NCI-H146 (cell line): ENCODE results near the gene FGD3.
"Not testable (repeated sequence)": the region's sequence is repeated elsewhere in the genome, so short reads cannot be mapped to it uniquely, and the experiment has no call there.

ENCODE experiments used
- DNase-seq: peaks from one replicate; lab custom pipeline; 2025; lab: John Stamatoyannopoulos, UW

Gene FGD3

GRCh38 chr9:93005876-93006275 is 58.6 kb downstream of the FGD3 start:
- DNase-seq: no peak

GRCh38 chr9:93007529-93008058 is 60.3 kb downstream of the FGD3 start:
- no peak for DNase-seq

DNA sequence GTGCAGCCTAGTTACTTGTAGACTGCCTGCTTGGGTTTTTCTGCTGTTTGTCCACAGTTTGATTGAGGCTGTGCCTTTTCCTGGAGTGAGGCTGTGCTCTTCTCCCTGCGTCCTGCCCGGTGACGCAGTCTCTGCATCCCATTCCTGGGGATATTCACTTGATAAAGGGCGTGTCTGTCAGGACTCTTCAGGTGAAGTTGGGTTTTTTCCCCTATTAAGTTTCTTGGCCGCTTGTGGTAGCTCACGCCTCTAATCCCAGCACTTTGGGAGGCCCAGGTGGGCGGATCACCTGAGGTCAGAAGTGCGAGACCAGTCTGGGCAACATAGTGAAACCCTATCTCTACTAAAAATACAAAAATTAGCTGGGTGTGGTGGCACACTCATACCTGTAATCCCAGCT is 61.1 kb downstream of the FGD3 start:
- no peak for DNase-seq

DNA sequence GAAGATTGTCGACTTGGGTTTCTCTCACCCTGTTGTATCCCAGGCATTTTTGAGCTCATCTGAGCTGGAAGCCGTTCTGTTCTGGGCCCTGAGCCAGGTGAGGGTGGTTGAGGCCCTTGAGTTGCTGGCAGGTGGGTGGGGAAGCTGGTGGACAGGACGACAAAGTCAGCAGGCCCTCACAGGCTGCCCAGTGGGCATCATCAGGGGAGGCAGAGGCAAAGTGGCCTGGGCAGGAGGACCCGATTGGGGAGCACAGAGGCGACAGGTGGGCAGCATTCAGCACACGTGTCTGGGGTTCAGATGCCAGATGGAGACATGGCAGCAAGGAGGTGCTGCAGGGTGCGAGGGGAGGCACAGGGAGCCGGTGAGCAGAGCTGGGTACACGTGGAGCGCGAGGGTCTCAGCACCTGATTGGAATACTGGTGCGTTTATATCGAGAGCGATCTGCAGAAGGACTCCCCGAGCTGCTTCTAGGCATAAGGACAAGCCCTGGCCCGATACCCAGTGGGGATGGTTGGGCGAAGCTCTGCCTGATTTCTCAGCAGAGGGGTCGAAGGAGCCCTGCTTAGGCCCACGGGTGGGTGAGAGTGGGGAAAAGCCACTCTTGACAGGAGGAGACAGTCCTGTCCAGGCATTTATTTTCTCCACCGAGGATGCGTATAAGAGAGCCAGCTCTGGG is 62.2 kb downstream of the FGD3 start:
- no peak for DNase-seq

GRCh38 chr9:93010056-93010455 is 62.7 kb downstream of the FGD3 start:
- DNase-seq: no peak

- no peak for DNase-seq
Measured at GRCh38 chr9:93010704-93011103, 63.4 kb downstream of the FGD3 start.

- no peak for DNase-seq
Measured at GRCh38 chr9:93011114-93011513, 63.8 kb downstream of the FGD3 start.

GRCh38 chr9:93012963-93013855 is 65.9 kb downstream of the FGD3 start:
- DNase-seq: no peak

DNA sequence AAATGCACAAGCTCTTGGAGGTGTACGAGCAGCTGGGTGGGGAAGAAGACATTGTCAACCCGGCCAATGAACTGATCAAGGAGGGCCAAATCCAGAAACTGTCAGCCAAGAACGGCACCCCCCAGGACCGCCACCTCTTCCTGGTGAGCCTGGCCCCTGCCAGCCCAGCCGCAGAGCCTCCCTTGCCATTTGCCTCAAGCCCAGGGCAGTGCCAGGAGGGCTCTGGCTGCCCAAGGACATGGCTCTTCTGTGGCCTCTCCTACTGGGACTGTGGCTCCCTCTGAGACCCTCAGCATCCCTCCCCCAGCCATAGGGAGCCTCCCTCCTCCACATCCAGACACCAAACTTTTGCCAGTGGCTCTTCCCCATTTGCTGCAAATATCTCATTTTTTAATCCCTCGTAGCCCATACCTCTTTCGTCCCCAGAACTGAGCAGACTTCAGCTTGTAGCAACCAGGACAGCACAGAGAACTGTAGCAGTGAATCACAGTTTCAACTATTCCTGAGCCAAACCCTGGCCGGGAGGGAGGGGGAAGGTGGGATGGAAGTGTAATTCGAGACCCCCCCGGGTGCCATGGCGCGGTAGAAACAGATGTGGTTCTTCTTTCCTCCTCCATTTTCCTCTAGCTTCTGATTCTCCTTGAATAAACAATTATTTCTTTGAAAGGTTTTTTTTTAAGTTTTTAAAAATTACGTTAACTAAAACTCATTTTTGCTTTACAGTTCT is 66.7 kb downstream of the FGD3 start:
- DNase-seq: no peak

- not testable (repeated sequence) for DNase-seq
Measured at GRCh38 chr9:93015190-93015589, 67.9 kb downstream of the FGD3 start.

DNA sequence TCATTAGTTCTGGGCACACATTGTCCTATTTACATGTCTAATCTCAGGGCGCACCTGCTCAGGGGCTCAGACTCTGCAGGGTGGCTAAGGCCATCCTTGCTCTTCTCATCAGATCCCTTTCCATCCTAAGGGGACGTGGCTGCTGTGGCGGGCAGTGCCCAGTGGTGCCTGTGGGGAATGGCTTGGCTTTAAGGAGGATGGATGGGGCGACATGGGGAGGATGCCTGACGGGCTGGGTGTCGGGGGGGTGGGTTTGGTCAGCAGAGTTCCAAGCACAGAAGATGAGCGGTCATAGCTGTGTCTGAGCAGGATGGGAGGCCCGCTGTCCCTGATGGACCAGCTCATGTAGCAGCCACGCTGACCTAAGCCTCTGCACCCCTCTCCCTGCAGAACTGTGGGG is 70.3 kb downstream of the FGD3 start:
- no peak for DNase-seq

- no peak for DNase-seq
Measured at GRCh38 chr9:93020151-93020550, 72.8 kb downstream of the FGD3 start.

DNA sequence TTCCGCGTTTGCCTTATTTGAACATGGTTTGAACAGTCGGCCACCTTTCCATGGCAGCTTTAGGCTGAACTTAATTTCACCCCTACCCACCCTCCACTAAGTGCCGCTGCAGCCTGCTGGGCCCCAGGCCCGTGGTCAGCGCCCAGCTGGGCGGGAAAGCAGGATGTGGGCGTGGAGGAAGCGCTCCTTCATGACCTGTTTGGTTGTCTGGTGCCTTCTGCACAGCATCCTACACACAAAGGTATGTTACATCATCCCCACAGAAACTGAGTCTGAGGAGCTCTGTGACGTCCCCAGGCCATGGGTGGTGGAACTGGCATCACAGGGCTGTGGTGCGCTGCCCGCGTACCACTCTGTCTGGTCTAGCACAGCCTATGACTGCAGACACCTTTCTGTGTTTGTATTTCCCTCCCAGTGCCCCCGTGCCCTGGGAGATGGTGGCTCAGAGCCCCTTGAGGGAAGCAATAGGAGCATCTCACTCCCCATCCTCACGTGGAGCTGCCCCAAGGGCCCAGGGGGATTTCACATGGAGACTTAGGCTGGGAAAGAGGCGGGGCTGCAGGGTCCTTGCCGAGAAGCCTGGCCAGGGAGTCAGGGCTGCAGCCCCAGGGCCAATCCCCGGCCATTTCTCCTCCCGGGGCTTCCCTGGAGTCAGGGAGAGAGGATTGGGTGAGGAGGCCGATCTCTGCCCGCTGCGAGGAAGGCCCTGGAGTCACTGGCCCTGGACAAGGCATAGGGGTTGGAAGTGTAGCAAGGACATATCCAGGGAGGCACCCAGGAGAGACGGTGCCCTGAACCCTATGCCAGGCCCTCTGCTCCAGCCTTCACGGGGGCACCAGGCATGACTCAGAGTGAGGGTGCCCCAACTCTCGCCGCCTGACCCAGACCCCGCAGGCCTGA is 73.7 kb downstream of the FGD3 start:
- DNase-seq: no peak

- no peak for DNase-seq
Measured at GRCh38 chr9:93022066-93022465, 74.7 kb downstream of the FGD3 start.

GRCh38 chr9:93022721-93023520 is 75.6 kb downstream of the FGD3 start:
- DNase-seq: no peak

DNA sequence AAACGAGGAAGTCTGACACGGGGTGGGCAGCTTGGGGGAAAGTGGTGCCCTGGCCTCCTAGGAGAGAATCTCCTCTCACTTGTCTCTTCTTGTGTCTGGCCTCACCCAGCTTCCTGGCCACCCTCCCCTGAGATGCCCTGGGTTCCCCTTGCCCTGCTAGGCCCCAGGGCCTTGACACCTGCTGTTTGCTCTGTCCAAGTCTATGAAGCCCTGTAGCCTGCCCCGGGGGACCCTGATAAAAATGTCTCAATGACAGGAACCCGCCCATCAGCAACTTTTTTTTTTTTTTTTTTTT is 76.1 kb downstream of the FGD3 start:
- DNase-seq: no peak

- no peak for DNase-seq
Measured at GRCh38 chr9:93024646-93024910, 77.3 kb downstream of the FGD3 start.

DNA sequence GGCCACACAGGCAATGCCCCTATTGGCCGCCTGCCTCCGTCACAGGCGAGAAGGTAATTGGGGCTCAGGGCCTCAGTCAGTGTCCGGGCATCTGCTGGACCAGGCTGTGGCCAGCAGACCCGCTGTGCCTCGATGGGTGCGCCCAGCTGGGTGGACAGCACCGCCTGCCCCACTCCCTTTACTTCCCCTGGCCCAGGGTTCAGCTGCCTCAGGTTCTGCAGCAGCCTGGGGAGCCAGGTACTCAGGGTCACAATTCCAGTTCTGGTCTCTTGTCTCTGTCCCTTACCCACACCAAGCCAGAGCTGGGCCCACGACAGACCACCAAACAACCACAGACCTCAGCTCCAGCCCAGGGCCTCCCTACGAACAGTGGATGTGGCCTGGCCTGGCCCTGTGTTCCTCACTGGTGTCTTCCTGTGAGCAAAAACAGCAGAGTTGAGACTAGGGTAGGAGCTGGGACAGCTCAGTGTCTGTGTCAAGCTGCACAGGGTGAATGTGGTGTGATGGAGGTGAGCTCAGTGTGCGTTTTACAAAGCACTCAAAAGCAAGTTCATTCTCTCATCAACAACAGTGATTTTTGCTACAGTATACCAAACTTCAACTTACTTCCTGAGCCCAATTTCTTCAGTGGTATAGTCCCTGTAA is 77.8 kb downstream of the FGD3 start:
- DNase-seq: no peak

DNA sequence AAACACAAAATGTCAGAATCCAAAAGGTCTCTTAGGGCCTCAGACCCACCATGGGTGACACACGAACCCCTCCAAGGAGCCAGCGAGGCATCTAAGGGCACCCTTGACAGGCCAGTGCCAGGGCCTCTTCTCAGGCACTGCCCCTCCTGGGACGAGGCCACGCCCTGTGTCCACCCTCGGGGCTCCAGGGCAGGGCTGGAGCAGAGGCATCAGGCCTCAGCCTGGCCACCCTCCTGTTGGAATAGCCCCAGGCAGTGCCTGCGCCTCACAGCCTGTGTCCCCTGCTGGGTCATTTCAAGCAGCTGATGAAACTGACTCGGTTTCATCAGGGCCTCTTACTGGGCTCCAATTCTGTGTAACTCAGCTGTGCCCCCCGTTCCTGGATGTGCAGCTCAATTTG is 78.4 kb downstream of the FGD3 start:
- peak; percentile 89 for DNase-seq

DNA sequence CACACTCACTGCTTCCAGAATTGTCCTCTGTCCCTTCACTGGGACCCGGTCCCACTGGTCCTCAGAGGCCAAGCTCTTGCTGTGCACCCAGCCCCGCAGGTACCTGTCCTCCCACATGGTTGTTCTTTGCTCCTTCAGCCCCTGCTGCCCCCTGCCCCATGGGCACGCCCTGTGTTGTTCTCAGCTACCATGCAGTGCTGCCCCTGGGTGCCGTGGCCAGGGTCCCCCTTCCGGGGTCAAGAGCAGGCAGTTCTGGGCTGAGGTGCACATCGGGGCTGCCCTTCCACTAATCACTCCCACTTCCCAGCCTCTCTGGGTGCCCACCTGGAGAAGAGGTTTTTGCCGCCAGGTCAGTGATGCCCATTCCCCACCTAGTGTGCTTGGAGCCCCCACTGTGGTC is 79.3 kb downstream of the FGD3 start:
- no peak for DNase-seq

- no peak for DNase-seq
Measured at GRCh38 chr9:93027750-93028149, 80.4 kb downstream of the FGD3 start.
